Erythroblast (primary cell): ENCODE measurements around the gene ITIH1.

ENCODE experiments used
- DNase-seq, 2 experiments: peaks; one replicate each; lab custom pipeline; 2025; lab: John Stamatoyannopoulos, UW
- GATA1 ChIP-seq: IDR thresholded peaks from 2 replicates; pipeline ENCODE4 v1.6.1; 2011; ENCODE audit warnings: low read depth, mild to moderate bottlenecking, control low read depth, low read length, moderate library complexity
- POLR2A ChIP-seq: IDR thresholded peaks from 2 replicates; pipeline ENCODE4 v1.6.1; 2011; ENCODE audit warnings: mild to moderate bottlenecking, low read length

ITIH1 gene

GRCh38 chr3:52779837-52780585, 2.6 kb downstream of the ITIH1 start:
- no peak for DNase-seq
- no peak for TF ChIP-seq POLR2A
- TF ChIP-seq GATA1 = no peak

GRCh38 chr3:52781741-52782140, 4.3 kb downstream of the ITIH1 start:
- DNase-seq = no peak
- TF ChIP-seq POLR2A = no peak
- no peak for TF ChIP-seq GATA1

GRCh38 chr3:52782412-52783210, 5.2 kb downstream of the ITIH1 start:
- no peak for DNase-seq
- TF ChIP-seq POLR2A (no peak), GATA1 (no peak)

DNA sequence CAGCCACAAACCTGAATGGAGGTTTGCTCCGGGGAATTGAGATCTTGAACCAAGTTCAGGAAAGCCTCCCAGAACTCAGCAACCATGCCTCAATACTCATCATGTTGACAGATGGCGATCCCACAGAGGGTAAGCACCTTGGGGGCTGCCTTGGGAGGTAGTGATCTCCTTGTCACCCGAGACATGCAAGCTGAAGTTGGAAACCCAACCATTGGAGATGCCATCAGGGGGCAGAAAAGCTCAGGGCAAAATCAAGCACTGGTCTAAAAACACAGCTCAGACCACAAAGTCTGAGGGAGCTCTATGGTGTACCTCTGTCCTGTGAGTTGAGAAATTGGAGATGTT, 5.8 kb downstream of the ITIH1 start:
- TF ChIP-seq POLR2A (no peak), GATA1 (no peak)
- no peak for DNase-seq

DNA sequence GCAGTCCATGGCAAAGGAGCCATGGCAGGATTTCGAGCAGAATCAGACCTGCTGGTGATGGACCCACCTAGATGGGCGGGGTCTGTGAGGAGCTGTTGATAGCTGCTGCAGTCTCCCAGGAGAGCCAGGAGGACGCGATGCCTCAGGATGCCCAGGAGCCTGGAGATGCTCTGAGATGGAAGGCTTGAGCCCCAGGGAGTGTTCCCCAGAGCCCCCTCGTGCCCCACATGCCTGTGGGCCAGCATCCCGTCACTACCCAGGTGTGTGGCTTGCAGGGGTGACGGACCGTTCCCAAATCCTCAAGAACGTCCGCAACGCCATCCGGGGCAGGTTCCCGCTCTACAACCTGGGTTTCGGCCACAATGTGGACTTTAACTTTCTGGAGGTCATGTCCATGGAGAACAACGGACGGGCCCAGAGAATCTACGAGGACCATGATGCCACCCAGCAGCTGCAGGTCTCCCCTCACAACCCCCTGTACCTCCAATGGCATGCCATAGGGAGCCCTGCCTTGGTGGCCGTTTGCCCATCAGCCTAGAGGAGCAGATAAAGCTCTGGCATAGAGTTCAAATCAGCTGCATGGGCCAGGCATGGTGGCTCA, 6.7 kb downstream of the ITIH1 start:
- DNase-seq = no peak
- TF ChIP-seq POLR2A (no peak), GATA1 (no peak)

DNA sequence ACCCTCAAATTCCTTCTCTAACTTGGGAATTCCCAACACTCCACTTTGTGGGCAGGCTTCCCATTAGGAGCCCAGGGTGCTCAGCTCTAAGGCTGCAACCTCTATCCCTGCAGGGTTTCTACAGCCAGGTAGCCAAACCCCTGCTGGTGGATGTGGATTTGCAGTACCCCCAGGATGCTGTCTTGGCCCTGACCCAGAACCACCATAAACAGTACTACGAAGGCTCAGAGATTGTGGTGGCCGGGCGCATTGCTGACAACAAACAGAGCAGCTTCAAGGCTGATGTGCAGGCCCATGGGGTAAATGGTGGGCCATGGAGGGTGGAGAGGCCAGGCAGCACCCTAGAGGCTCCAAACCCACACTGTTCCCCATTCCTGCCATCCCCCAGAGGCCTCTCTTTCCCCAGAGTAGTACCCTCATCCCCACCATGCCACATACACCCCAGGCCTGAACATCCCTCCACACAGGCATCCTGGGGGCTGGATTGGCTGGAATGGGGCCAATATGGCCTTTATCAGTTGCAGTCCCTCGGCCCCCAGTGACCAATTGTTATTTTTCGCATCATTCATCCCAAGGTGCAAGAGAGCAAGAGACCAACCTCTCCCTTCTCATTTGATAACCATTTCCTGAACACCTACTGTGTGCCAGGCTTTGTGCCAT, 7.7 kb downstream of the ITIH1 start:
- no peak for DNase-seq
- TF ChIP-seq GATA1 (no peak), POLR2A (no peak)

DNA sequence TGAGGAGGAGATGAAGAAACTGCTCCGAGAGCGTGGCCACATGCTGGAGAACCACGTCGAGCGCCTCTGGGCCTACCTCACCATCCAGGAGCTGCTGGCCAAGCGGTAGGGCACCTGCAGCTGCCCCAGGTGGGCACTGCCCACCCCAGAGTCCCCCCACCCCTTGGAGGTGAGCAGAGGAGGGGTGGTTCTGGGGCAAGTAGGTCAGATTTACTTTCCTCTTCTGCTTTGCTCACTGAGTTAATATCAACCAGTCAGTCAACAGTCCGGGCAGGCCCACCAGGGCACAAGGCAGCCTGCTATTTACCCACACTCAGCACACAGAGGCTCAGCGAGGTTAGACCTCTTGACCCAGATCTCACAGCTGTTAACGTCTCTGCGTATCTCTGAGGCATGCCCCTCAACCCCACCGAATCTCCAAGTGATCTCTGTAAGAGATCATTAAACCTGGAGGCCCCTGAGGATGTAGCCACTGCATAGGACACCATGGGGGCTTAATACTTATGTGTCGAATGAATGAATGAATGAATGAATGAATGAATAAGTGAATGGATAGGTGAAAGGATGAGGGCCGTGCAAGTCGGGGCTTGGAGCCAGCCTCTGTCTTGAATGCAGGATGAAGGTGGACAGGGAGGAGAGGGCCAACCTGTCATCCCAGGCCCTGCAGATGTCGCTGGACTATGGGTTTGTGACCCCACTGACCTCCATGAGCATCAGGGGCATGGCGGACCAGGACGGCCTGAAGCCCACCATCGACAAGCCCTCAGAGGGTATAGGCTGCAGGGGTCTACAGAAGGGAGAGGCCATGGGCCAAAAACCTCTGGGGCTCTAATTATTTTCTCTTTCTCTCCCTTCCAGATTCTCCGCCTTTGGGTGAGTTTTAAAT, 9.2 kb downstream of the ITIH1 start:
- no peak for TF ChIP-seq GATA1
- TF ChIP-seq POLR2A = no peak
- no peak for DNase-seq

GRCh38 chr3:52787246-52787645, 9.8 kb downstream of the ITIH1 start:
- DNase-seq = no peak

GRCh38 chr3:52787672-52788625, 10.6 kb downstream of the ITIH1 start:
- DNase-seq = no peak
- no peak for TF ChIP-seq GATA1
- no peak for TF ChIP-seq POLR2A

More at GRCh38 chr3:52787246-52787645, 9.8 kb downstream of the ITIH1 start:
- no peak for TF ChIP-seq GATA1
- TF ChIP-seq POLR2A = no peak

DNA sequence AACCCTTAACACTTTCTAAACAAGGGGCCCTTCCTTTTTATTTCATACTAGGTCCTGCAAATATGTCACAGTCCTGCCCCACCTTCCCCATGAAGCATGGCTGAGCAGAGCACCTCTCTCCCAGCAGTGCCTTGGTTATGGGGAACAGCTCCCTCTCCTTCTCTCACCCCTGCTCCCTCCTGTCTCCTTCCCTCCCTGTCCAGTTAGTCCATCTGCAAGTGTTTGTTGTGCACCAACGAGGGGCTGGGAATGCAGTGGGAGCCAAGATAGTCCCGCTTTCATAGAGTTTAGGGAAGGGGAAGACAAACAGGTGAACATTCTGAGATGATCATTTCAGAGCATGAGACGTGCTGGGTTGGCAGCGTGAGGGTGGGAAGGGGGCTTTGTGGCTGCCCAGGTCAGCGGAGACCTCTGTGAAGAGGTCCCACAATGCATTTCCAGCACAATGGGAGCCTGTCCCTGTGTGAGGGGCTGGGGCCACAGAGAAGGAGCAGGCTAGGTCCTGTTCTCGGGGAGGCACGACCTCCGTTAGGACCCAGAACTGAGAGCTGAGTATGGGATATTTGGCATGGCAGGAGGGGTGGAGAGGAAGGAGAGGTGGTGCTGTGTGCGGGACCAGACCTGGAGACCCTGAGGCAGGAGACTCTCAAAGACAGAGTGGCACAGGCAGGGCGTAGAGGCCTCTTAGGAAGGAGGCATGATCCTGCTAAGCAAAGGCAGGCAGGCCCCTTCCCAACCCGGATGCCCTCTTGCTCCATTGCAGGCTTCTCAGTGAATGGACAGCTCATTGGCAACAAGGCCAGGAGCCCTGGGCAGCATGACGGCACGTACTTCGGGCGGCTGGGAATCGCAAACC, 11.7 kb downstream of the ITIH1 start:
- DNase-seq = no peak
- TF ChIP-seq POLR2A (no peak), GATA1 (no peak)

DNA sequence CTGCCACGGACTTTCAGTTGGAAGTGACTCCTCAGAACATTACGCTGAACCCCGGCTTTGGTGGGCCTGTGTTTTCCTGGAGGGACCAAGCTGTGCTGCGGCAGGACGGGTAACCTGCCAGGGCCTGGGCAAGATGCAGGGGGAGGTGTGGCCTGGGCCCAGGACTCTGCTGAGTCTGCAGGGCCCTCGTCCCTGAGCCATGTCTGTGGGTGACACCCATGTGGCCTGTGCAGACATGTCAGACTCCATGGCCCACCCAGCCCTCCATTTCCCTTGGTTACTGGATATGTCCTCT, 12.3 kb downstream of the ITIH1 start:
- TF ChIP-seq POLR2A = no peak
- no peak for TF ChIP-seq GATA1
- DNase-seq = no peak
